Colonic mucosa (tissue), 4 donors: ENCODE data around the gene TRIO. TPM values are rescaled to one million over a fixed set of nuclear protein-coding genes. Genes with fewer than 3 reads are reported as not detected.

ENCODE experiments used
- DNase-seq: peaks from one replicate; pipeline ENCODE4 v3.0.0-alpha.2; 2020
- H3K27ac ChIP-seq: fragments of 200-600 bp; one replicate; pipeline ENCODE4 v1.8.0; 2021
- H3K27me3 ChIP-seq: fragments of 200-600 bp; one replicate; pipeline ENCODE4 v1.8.0; 2021
- H3K36me3 ChIP-seq: fragments of 200-600 bp; one replicate; pipeline ENCODE4 v1.8.0; 2021
- H3K4me1 ChIP-seq: fragments of 200-600 bp; one replicate; pipeline ENCODE4 v1.8.0; 2021; ENCODE audit warnings: mild to moderate bottlenecking
- H3K4me3 ChIP-seq: fragments of 200-600 bp; one replicate; pipeline ENCODE4 v1.8.0; 2021
- H3K9ac ChIP-seq, 2 donors: one replicate each; pipeline ENCODE4 v1.7.0; 2013; ENCODE audit warnings: control low read depth in 2 of 2, low read depth in 2 of 2, low read length in 2 of 2
- H3K9me3 ChIP-seq: fragments of 200-600 bp; one replicate; pipeline ENCODE4 v1.8.0; 2021
- CTCF ChIP-seq: fragments of 200-600 bp; IDR thresholded peaks from one replicate; pipeline ENCODE4 v1.8.0; 2022; ENCODE audit warnings: antibody characterized with exemption, mild to moderate bottlenecking
- intact Hi-C: fragments of 100-400 bp; cut with DNase I; formaldehyde crosslinking; loops from one replicate; pipeline ENCODE4 v1.14.1; 2022
- total RNA-seq, 2 donors: library from RNA; stranded (reverse); fragmentation: NEBNext Ultra II Directional in 1 of 2; extraction: Animal tissue kit (Norgen Biotek cat#: 25700) in 1 of 2; gene quantifications; one replicate each; pipeline ENCODE4 v1.2.1, GENCODE V29; 2021
- donor health status: healthy.
- donor health status: DM: no; HTN: no; CAD: no.
- donor health status: DM: no; HTN: no; CAD: no.

Gene TRIO
- total RNA-seq, 2 donors from 2014 or later = 134 to 138 TPM

GRCh38 chr5:14252793-14253192 is 109.7 kb downstream of the TRIO start:
- no peak for DNase-seq
- no peak for TF ChIP-seq CTCF
- no peak overlapping the region for H3K9ac ChIP-seq
- no peaks in the 10 kb centered on the region for H3K36me3 ChIP-seq
- no peak overlapping the region for H3K27ac ChIP-seq
- no peaks in the 10 kb centered on the region for H3K27me3 ChIP-seq
- no peak overlapping the region for H3K4me3 ChIP-seq
- H3K4me1 ChIP-seq = peaks cover 10% of the 10 kb centered on the region
- H3K9me3 ChIP-seq = no peaks in the 10 kb centered on the region
- intact Hi-C loops = no loop called here

- no peak for TF ChIP-seq CTCF
- Histone ChIP-seq H3K4me1 (peaks cover 6% of the 10 kb centered on the region), H3K36me3 (no peaks in the 10 kb centered on the region), H3K27ac (no peak overlapping the region), H3K4me3 (no peak overlapping the region), H3K9me3 (no peaks in the 10 kb centered on the region), H3K9ac (no peak overlapping the region), H3K27me3 (no peaks in the 10 kb centered on the region)
- no peak for DNase-seq
- intact Hi-C loops = no loop called here
Measured at GRCh38 chr5:14254686-14255085, 111.5 kb downstream of the TRIO start.

GRCh38 chr5:14256026-14256690 is 113.0 kb downstream of the TRIO start:
- Histone ChIP-seq H3K4me3 (no peak overlapping the region), H3K9ac (no peak overlapping the region), H3K27ac (no peak overlapping the region), H3K27me3 (no peaks in the 10 kb centered on the region), H3K36me3 (no peaks in the 10 kb centered on the region), H3K4me1 (no peaks in the 10 kb centered on the region), H3K9me3 (no peaks in the 10 kb centered on the region)
- intact Hi-C loops = no loop called here
- DNase-seq = no peak
- no peak for TF ChIP-seq CTCF

- intact Hi-C loops = no loop called here
- H3K27ac ChIP-seq = no peak overlapping the region
- no peak overlapping the region for H3K4me3 ChIP-seq
- no peaks in the 10 kb centered on the region for H3K36me3 ChIP-seq
- no peaks in the 10 kb centered on the region for H3K9me3 ChIP-seq
- no peak overlapping the region for H3K9ac ChIP-seq
- no peak for TF ChIP-seq CTCF
- no peaks in the 10 kb centered on the region for H3K27me3 ChIP-seq
- H3K4me1 ChIP-seq = no peaks in the 10 kb centered on the region
- no peak for DNase-seq
Measured at GRCh38 chr5:14256756-14257393, 113.7 kb downstream of the TRIO start.

GRCh38 chr5:14257995-14258403 is 114.9 kb downstream of the TRIO start:
- intact Hi-C loops = no loop called here
- H3K27me3 ChIP-seq = no peaks in the 10 kb centered on the region
- no peaks in the 10 kb centered on the region for H3K4me1 ChIP-seq
- no peak overlapping the region for H3K4me3 ChIP-seq
- no peak for DNase-seq
- TF ChIP-seq CTCF = no peak
- H3K27ac ChIP-seq = no peak overlapping the region
- H3K9ac ChIP-seq = no peak overlapping the region
- H3K9me3 ChIP-seq = no peaks in the 10 kb centered on the region
- H3K36me3 ChIP-seq = no peaks in the 10 kb centered on the region
